Activated T-cell treated with anti-CD3 and anti-CD28 coated beads, Interleukin-2, amount 50 U/mL, for 1 hour (primary cell): Measurements from ENCODE around the gene ARHGAP45.
"Not testable (repeated sequence)": the region's sequence is repeated elsewhere in the genome, so short reads cannot be mapped to it uniquely, and the experiment has no call there.

Experiments used
- DNase-seq: peaks from one replicate; pipeline ENCODE4 v3.0.0-alpha.2; 2020

Gene ARHGAP45

GRCh38 chr19:1106841-1107660, 40.1 kb downstream of the ARHGAP45 start:
- no peak for DNase-seq

- no peak for DNase-seq
These were observed 40.8 kb downstream of the ARHGAP45 start for GRCh38 chr19:1107661-1108261.

- no peak for DNase-seq
These were observed 41.5 kb downstream of the ARHGAP45 start for GRCh38 chr19:1108291-1109031.

GRCh38 chr19:1109032-1109551, 42.1 kb downstream of the ARHGAP45 start:
- no peak for DNase-seq

- no peak for DNase-seq
These were observed 43.0 kb downstream of the ARHGAP45 start for GRCh38 chr19:1109697-1110671.

- DNase-seq: no peak
These were observed 44.1 kb downstream of the ARHGAP45 start for GRCh38 chr19:1110809-1111640.

- DNase-seq: no peak
These were observed 44.8 kb downstream of the ARHGAP45 start for GRCh38 chr19:1111641-1112267.

- DNase-seq: no peak
These were observed 45.5 kb downstream of the ARHGAP45 start for GRCh38 chr19:1112268-1113029.

GRCh38 chr19:1113030-1113985, 46.3 kb downstream of the ARHGAP45 start:
- DNase-seq: peak; percentile 85

GRCh38 chr19:1113986-1114483, 47.1 kb downstream of the ARHGAP45 start:
- no peak for DNase-seq

- DNase-seq: not testable (repeated sequence)
These were observed 47.8 kb downstream of the ARHGAP45 start for GRCh38 chr19:1114728-1115127.

- no peak for DNase-seq
These were observed 48.9 kb downstream of the ARHGAP45 start for GRCh38 chr19:1115646-1116420.

- DNase-seq: no peak
These were observed 50.0 kb downstream of the ARHGAP45 start for GRCh38 chr19:1116726-1117581.

- DNase-seq: no peak
These were observed 50.7 kb downstream of the ARHGAP45 start for GRCh38 chr19:1117654-1118053.

- no peak for DNase-seq
These were observed 52.0 kb downstream of the ARHGAP45 start for GRCh38 chr19:1118999-1119398.

- DNase-seq: no peak
These were observed 52.7 kb downstream of the ARHGAP45 start for GRCh38 chr19:1119475-1120217.
